Stromal cell of bone marrow (primary cell): ENCODE data around the gene C16orf54.
A peak's percentile ranks its signal among the peaks of the same experiment; 100 is the strongest.
"Not testable (repeated sequence)": the region's sequence is repeated elsewhere in the genome, so short reads cannot be mapped to it uniquely, and the experiment has no call there.

ENCODE experiments used
- DNase-seq: peaks from one replicate; pipeline ENCODE4 v3.0.0-alpha.2; 2012; ENCODE audit warnings: low read depth

Gene C16orf54

DNA sequence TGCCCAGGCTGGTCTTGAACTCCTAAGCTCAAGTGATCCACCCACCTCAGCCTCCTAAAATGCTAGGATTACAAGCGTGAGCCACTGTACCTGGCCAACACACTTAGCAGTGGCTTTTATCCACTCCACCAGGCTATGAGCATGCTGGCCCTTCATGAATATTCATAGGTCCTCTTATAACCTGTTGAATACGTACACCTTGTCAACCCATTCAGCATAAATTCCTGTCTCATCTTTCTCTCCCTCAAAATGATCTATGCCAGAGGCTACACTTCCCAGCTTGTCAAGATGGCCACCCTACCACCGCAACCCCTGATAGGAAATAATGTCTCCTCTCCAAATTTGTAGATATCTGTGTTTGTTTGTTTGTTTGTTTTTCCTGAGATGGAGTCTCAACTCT lies 21.3 kb upstream of the C16orf54 start:
- no peak for DNase-seq

DNA sequence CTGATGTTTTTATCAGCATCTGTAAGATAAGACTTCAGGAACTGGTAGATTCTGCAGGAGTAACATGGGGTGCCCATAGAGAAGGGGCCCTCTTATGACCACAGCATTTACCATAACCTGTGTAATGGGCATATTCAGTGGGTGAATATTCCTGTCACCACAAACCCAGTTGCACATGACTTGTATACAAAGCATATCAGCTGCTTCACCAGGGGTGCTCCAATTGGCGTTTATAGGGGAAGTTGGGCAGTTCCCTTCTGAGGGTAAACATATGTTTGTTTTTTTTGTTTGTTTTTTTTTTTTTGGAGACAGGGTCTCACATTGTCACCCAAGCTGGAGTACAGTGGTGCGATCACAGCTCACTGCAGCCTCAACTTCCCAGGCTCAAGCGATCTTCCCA lies 20.8 kb upstream of the C16orf54 start:
- DNase-seq, result no peak

- no peak for DNase-seq
Observed at GRCh38 chr16:29765167-29766032, 19.6 kb upstream of the C16orf54 start.

GRCh38 chr16:29763326-29763725 lies 17.5 kb upstream of the C16orf54 start:
- DNase-seq, result no peak

GRCh38 chr16:29761882-29762281 lies 16.1 kb upstream of the C16orf54 start:
- no peak for DNase-seq

GRCh38 chr16:29761280-29761651 lies 15.5 kb upstream of the C16orf54 start:
- DNase-seq, result not testable (repeated sequence)

DNA sequence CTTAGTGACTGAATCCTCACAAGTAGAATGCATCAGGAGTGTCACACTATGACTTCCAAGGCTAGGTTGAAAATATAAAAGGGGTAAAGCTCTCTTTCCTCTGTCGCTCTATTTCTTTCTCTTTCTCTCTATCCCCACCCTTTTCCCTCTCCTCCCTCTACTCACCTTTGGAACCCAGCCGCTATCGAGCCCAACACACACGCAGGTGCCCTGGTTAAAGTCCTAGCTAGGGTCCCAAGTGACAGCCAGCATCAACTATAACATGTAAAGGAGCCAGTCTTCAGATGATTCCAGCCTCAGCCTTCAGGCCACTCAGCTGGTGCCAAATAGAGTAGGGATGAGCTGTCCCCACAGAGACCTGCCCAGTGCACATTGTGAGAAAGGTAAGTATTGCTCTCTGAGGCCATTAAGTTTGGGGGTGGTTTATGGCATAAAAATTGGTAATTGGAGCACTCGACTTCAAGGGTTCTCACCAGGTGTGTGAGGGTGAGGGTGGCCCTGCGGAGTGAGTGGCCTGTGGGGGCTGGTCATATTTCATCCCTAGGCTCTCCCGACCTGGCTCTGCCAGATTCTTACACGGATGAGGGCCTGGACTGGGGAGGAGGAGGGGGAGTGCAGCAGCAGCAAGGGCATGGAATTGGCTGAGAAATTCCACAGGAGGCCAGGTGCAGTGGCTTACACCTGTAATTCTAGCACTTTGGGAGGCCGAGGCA lies 14.9 kb upstream of the C16orf54 start:
- no peak for DNase-seq

GRCh38 chr16:29757950-29758466 lies 12.2 kb upstream of the C16orf54 start:
- DNase-seq, result peak; percentile 57

DNA sequence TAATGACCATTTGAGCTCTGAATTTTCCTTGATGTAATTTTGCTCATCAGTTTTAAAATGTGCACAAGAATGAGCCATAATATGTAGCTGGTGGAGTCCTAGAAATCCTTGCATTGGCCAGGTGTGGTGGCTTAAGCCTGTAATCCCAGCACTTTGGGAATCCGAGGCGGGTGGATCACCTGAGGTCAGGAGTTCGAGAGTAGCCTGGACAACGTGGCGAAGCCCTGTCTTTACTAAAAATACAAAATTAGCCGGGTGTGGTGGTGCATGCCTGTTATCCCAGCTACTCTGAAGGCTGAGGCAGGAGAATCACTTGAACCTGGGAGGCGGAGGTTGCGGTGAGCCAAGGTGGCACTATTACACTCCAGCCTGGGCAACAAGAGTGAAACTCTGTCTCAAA lies 11.3 kb upstream of the C16orf54 start:
- DNase-seq, result not testable (repeated sequence)

- DNase-seq, result no peak
Observed at GRCh38 chr16:29756654-29757053, 10.9 kb upstream of the C16orf54 start.

DNA sequence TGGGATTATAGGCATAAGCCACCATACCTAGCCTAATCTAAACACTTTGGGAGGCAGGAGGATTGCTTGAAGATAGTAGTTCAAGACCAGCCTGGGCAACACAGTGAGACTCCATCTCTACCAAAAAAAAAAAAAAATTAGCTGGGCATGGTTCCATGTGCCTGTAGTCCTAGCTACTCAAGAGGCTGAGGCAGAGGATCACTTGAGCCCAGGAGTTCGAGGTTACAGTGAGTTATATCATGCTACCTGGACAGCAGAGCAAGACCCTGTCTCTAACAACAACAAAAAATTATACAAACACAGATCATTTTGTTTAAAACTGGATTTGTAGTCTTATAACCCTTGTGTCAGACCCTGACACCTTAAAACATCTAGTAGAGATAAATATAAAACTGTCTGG lies 7.7 kb upstream of the C16orf54 start:
- no peak for DNase-seq

DNA sequence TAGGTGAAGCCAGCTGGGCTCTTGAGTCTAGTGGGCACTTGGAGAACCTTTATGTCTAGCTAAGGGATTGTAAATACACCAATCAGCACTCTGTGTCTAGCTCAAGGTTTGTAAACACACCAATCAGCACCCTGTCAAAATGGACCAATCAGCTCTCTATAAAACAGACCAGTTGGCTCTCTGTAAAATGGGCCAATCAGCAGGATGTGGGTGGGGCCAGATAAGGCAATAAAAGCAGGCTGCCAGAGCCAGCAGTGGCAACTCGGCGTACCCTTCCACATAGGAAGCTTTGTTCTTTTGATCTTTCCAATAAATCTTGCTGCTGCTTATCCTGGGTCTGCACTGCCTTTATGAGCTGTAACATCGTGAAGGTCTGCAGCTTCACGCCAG lies 3.0 kb upstream of the C16orf54 start:
- DNase-seq, result not testable (repeated sequence)

- no peak for DNase-seq
Observed at GRCh38 chr16:29747947-29748759, 2.4 kb upstream of the C16orf54 start.

DNA sequence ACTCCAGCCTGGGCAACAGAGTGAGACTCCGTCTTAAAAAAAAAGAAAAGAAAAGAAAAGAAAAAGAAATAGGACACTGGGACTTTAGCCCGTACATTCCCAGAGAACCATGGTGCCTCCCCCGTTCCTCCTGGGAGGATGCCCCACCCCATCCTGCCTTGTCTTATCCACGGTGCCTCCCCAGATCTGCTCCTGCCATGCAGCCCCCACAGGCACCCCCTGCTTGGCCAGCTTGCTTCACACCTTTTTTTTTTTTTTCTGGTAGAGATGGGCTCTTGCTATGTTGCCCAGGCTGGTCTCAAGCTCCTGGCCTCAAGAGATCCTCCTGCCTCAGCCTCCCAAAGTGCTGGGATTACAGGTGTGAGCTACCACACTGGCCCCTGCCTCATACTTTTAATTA lies 728 bp upstream of the C16orf54 start:
- not testable (repeated sequence) for DNase-seq

DNA sequence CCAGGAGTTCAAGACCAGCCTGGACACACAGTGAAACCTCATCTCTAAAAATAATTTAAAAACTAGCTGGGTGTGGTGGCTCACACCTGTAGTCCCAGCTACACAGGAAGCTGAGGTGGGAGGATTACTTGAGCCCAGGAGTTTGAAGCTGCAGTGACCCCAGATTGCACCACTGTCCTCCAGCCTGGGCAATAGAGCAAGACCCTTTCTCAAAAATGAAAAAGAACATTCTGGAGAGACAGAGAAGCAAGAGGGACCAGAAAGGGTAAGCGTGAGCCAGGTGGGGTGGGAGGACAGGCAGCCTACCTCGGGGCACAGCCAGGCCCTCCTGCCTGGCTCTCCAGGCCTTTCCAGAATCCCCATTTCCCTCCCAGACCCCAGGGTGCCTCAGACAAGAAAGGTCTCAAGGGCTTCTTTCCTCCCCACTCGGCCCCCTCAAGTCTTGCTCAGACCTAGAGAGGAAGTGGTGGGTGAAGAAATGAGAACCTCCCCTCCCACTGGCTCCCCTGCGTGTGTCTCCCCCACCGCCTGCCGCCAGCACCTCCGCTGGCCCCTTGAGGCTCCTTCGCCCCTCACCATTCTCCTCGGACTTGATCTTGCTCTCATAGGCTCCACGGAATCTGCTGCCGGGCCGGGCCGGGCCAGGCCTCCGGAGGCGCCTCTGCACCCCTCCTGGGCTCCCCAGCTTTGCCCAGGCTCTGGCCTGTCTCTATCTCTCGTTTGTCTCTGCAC lies 503 bp downstream of the C16orf54 start:
- no peak for DNase-seq

DNA sequence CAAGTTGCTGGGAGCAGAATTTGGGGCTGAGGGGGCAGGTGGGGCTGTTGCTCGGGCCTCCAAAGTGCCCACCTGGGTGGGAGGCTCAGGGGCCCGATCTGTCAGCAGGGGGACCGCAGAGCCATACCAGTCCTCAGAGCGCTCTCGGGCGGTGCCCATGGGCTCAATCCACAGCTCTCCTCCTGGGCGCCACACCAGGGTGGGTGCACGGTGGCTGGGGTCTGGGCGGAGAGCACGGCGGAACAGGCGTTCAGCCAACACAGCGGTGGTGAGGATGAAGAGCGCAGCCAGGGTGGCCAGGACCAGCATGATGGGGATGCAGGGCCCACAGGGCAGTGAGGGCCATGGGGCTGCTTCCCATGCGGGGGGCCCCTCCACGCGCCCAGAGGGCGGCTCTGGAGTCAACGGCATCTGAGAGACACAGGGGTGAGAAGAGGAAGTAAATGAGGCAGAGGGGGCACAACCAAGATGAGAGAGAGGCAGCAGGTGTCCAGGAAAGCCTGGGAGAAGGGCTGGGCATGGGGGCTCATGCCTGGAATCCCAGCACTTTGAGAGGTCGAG lies 1.2 kb downstream of the C16orf54 start:
- no peak for DNase-seq

GRCh38 chr16:29743827-29744531 lies 1.8 kb downstream of the C16orf54 start:
- DNase-seq, result no peak

DNA sequence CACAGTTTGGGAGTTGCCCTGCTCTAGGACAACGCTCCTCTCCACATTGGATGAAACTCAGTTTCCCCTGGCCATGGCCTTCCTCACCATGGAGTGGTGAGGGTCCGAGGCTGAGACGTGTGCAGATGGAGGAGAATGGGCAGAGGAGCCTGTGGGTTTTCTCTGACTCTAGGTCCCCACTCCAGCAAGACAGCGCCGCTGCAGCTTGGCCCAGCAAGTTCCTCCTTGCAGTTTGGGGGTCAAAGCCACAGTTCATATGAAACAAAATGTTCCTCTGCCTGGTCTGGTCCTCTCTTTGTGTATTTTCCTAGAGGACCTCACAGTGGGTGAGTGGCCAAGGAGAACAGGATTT lies 2.3 kb downstream of the C16orf54 start:
- no peak for DNase-seq

- DNase-seq, result no peak
Observed at GRCh38 chr16:29742683-29743275, 3.0 kb downstream of the C16orf54 start.

- DNase-seq, result not testable (repeated sequence)
Observed at GRCh38 chr16:29740630-29741015, 5.2 kb downstream of the C16orf54 start.
